Astrocyte of the spinal cord (primary cell): ENCODE measurements around the gene NATD1.

Experiments used
- DNase-seq: peaks from one replicate; pipeline ENCODE4 v3.0.0; 2011; ENCODE audit warnings: low read depth, low spot score
- H3K4me3 ChIP-seq: 2 replicates; pipeline ENCODE4 v1.5.1; 2011; ENCODE audit warnings: low read depth, mild to moderate bottlenecking, low read length, moderate library complexity
- in situ Hi-C: cut with HindIII; loops from 2 replicates; pipeline ENCODE4 v1.10.0; 2017; ENCODE audit warnings: low sequenced_read_pairs
- TF ChIP-seq, protein P1 (sequence below): IDR thresholded peaks from 2 replicates; pipeline ENCODE4 v1.5.1; 2012; ENCODE audit warnings: low read depth, mild to moderate bottlenecking, low read length, inconsistent platforms

Gene NATD1

DNA sequence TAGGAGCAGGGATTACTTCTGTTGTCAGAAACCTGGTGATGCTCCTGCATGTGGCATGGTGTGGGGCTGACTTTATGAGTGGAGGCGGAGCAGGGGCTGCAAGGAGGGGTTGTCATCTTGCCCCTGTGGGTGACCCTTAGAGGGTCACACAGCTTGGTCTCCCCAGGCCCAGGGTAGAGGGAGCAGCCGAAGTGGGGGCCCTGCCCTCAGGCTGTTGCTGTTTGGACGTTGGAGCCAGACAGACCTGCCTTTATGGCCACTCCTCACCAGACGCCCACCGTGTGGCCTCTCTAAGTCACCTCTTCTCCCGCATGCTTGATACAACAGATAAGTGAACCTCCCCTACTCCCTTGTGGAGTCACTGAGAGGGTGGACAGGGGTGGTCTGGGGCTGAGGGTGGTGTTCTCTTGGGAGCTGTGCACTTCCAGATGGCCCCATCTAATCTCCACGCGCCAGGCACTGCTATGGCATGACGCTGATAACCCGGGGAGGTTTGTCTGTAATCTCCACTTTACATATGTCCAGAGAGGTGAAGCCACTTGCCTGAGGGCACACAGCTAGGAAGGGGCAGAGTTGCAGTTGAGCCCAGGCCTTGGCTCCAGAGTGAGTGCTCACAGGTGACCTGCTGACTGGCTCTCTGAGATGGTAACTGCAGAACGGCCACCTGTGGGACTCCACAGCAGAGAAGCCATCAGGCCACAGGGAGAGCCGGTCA is 41.3 kb upstream of the NATD1 start:
- TF ChIP-seq, protein P1, sequence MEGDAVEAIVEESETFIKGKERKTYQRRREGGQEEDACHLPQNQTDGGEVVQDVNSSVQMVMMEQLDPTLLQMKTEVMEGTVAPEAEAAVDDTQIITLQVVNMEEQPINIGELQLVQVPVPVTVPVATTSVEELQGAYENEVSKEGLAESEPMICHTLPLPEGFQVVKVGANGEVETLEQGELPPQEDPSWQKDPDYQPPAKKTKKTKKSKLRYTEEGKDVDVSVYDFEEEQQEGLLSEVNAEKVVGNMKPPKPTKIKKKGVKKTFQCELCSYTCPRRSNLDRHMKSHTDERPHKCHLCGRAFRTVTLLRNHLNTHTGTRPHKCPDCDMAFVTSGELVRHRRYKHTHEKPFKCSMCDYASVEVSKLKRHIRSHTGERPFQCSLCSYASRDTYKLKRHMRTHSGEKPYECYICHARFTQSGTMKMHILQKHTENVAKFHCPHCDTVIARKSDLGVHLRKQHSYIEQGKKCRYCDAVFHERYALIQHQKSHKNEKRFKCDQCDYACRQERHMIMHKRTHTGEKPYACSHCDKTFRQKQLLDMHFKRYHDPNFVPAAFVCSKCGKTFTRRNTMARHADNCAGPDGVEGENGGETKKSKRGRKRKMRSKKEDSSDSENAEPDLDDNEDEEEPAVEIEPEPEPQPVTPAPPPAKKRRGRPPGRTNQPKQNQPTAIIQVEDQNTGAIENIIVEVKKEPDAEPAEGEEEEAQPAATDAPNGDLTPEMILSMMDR = no peak
- in situ Hi-C loops = no loop called here

GRCh38 chr17:21293831-21294210 is 40.6 kb upstream of the NATD1 start:
- TF ChIP-seq, protein P1 = no peak
- in situ Hi-C loops = no loop called here
- no peak for DNase-seq
- H3K4me3 ChIP-seq = no peak overlapping the region

More for the DNA sequence above, 41.3 kb upstream of the NATD1 start:
- no peak for DNase-seq
- H3K4me3 ChIP-seq = no peak overlapping the region

- no peak for DNase-seq
- TF ChIP-seq, protein P1 = no peak
- in situ Hi-C loops = no loop called here
- H3K4me3 ChIP-seq = no peak overlapping the region
These were observed 39.9 kb upstream of the NATD1 start for GRCh38 chr17:21292867-21293830.

- in situ Hi-C loops = no loop called here
- TF ChIP-seq, protein P1 = no peak
- H3K4me3 ChIP-seq = no peak overlapping the region
- no peak for DNase-seq
These were observed 38.7 kb upstream of the NATD1 start for GRCh38 chr17:21291862-21292261.

DNA sequence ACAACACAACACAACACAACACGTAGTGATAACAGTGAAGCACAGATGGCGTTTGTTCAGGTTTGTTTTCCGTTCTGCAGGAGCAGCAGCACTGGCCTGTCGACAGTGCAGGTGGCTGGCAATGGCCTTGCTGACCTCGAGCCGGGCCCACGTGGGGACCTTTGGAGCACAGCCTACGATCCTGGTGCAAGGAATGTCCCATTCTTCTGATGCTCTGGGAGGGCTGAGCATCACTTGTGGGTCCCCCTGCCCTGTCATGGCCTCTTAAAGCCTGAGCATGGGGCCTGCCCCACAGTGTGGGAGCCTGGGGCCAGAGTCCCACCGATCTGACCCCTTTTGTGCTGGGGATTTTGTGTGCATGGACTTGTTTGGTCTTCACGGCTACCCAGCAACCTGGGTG is 38.1 kb upstream of the NATD1 start:
- DNase-seq = no peak
- H3K4me3 ChIP-seq = no peak overlapping the region
- TF ChIP-seq, protein P1 = no peak
- in situ Hi-C loops = no loop called here

DNA sequence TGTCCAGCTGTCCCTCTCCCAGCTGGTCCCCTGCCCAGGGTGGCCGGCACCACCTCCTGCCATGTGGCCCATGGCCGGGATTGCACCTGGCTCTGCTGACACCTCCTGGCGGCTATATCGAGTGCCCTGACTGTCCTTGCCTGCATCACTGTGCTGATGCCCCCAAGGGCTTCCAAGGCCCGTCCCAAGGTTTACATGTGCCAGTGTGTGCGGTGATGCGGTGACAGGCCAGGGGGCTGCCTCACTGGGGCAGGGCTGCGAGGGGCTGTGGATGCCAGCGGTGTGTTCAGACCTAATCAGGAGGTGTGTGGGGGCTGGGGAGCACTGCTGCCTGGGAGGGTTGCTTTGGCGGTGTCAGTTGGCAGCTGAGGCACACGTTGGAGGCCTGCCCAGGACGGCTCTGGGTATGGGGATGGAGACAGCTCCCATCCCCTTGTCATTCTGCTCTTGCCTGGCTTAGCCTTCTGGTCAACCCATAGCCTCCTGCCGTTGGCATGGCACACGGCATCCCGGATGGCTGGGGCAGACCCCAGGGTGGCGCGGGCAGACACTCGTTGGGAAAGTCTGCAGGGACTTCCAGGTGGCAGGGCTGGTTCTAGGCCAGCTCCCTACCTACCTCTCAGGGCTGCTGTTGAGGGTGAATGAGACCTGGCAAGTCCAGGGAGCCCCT is 36.8 kb upstream of the NATD1 start:
- in situ Hi-C loops = no loop called here
- H3K4me3 ChIP-seq = no peak overlapping the region
- no peak for DNase-seq
- TF ChIP-seq, protein P1 = no peak
